Spinal cord (tissue), 10 donors: ENCODE measurements around the gene STXBP5. TPM values are rescaled to one million over a fixed set of nuclear protein-coding genes. Genes with fewer than 3 reads are reported as not detected.

Source experiments
- DNase-seq, 6 donors: peaks; one replicate each; pipeline versions ENCODE4 v3.0.0 to v3.0.0-alpha.2; 2013 to 2015; ENCODE audit warnings: low spot score in 6 of 6, low read depth in 4 of 6
- H3K27ac ChIP-seq: one replicate; pipeline ENCODE4 v1.5.1; 2013; ENCODE audit warnings: low read depth, low read length, control low read depth
- H3K27me3 ChIP-seq: one replicate; pipeline ENCODE4 v1.6.1; 2013; ENCODE audit warnings: low read length; ENCODE audit not compliant: control insufficient read depth, insufficient read depth
- H3K36me3 ChIP-seq: one replicate; pipeline ENCODE4 v1.6.1; 2013; ENCODE audit warnings: low read length; ENCODE audit not compliant: control insufficient read depth, insufficient read depth
- H3K4me1 ChIP-seq: one replicate; pipeline ENCODE4 v1.6.1; 2013; ENCODE audit warnings: low read length; ENCODE audit not compliant: control insufficient read depth, insufficient read depth
- H3K4me3 ChIP-seq: one replicate; pipeline ENCODE4 v1.5.1; 2013; ENCODE audit warnings: low read depth, low read length, control low read depth
- H3K9me3 ChIP-seq: one replicate; pipeline ENCODE4 v1.6.1; 2013; ENCODE audit warnings: low read length; ENCODE audit not compliant: control insufficient read depth, insufficient read depth
- WGBS: methylation state at CpG from one replicate; pipeline ENCODE4 v1.1.5; 2013; ENCODE audit warnings: missing lambda C conversion rate; ENCODE audit not compliant: insufficient coverage; 5-methylcytosine and 5-hydroxymethylcytosine counted together
- long read RNA-seq, 4 donors: transcript quantifications; one replicate each; lab custom pipeline, GENCODE V29; 2026
- polyA plus RNA-seq, 2 donors: library from polyadenylated mRNA; unstranded; fragments of 120-200 nt; gene quantifications; one replicate each; pipeline ENCODE4 v1.2.1, GENCODE V29; 2013; ENCODE audit not compliant: insufficient read length in 2 of 2
- total RNA-seq, 2 donors: library from RNA; depleted of rRNA in 1 of 2; stranded (reverse); fragments of 120-200 nt in 1 of 2; fragments of >200 nt in 1 of 2; gene quantifications; one replicate each; pipeline versions ENCODE4 v1.2.3 to v1.2.4, GENCODE V29; 2013 to 2014
- donor health status: healthy.

STXBP5 gene
- total RNA-seq, result 10 to 100 TPM; 20.4 to 63.2 TPM
- polyA plus RNA-seq, result 10 to 100 TPM; 29.4 to 32.5 TPM
- long read RNA-seq, donor 1, full-length matches to known transcripts, result 2 of 2 reads
- long read RNA-seq, donor 1, partial matches to known transcripts, result 0 of 2 reads
- long read RNA-seq, donor 1, other reads (novel, unspliced or antisense), result 0 of 2 reads
- long read RNA-seq, donor 2, partial matches to known transcripts, result 0 of 1 reads
- long read RNA-seq, donor 2, other reads (novel, unspliced or antisense), result 0 of 1 reads
- long read RNA-seq, donor 3, result 0 reads
- long read RNA-seq, donor 4, result 0 reads

DNA sequence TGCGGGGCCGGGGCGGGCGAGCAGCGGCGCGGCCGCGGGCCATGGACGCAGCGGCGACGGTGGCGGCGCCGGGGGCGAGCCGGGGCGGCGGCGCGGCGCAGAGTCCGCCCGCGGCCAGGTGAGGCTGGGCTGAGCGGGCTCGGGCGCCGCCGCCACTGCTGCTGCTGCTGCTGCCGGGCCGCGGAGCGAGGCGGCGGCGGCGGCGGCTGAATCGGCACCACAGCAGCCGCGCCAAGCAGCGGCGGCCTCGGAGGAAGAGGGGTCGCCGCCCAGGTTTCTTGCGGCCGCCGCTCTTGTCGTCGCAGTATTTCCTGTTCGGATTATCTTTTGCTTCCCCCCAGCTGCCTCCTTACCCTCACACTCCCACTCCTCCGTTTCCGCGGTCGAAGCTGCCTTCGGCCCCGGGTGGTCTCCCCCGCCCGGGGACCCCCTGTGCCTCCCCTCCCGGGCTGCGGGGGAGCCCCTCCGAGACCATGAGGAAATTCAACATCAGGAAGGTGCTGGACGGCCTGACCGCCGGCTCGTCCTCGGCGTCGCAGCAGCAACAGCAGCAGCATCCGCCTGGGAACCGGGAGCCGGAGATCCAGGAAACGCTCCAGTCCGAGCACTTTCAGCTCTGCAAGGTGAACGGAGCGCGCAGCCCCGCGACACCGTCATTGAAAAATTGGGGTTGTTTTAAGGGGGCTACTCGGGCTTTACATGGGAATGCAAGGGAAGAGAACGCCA is at the start of gene STXBP5:
Gene STXBP5 (plus strand): TSS at position 358 of the 726 bp plus-strand sequence. CDS start 116 bp downstream, at position 474.
- no peaks in the 10 kb centered on the region for H3K36me3 ChIP-seq
- peak in 2 of 6 donors; percentile 65 to 74 for DNase-seq
- under 1% methylated on average over 75 of the region's 85 CpGs for WGBS
- H3K4me1 ChIP-seq, result peaks cover 5% of the 10 kb centered on the region
- H3K9me3 ChIP-seq, result no peaks in the 10 kb centered on the region
- peak within 1 kb of the TSS; percentile 97 for H3K27ac ChIP-seq
- H3K27me3 ChIP-seq, result no peaks in the 10 kb centered on the region
- H3K4me3 ChIP-seq, result peak within 1 kb of the TSS; percentile 91

- H3K9me3 ChIP-seq, result no peaks in the 10 kb centered on the region
- H3K4me1 ChIP-seq, result no peaks in the 10 kb centered on the region
- H3K4me3 ChIP-seq, result no peak overlapping the region
- no peaks in the 10 kb centered on the region for H3K27me3 ChIP-seq
- no peak for DNase-seq
- H3K36me3 ChIP-seq, result no peaks in the 10 kb centered on the region
- H3K27ac ChIP-seq, result no peak overlapping the region
- WGBS, result no CpG with 5 or more reads among the region's 1 CpG
Observed at GRCh38 chr6:147154454-147154853, 49.8 kb upstream of the STXBP5 start.

DNA sequence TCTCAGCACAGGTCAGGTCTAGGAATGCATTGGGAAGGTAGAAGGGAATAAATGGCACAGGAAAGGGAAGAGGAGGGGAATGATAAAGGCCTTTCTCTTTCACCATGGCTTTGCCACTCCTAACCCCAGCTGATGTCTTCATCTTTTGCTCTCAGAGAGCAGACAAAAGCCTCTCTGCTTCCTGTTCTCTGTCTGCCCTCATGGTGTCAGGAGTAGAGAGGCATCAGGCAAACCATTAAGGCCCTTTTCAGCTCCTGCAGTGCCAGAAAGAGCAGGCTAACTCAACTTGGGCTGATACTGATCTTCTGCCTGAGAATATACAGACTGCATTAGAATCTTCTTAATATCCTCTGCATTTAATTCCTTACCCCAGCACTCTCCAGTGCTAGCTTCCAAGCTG is 48.0 kb upstream of the STXBP5 start:
- Histone ChIP-seq H3K36me3 (no peaks in the 10 kb centered on the region), H3K4me3 (no peak overlapping the region), H3K27ac (no peak overlapping the region), H3K4me1 (no peaks in the 10 kb centered on the region), H3K27me3 (no peaks in the 10 kb centered on the region), H3K9me3 (no peaks in the 10 kb centered on the region)
- DNase-seq, result no peak

DNA sequence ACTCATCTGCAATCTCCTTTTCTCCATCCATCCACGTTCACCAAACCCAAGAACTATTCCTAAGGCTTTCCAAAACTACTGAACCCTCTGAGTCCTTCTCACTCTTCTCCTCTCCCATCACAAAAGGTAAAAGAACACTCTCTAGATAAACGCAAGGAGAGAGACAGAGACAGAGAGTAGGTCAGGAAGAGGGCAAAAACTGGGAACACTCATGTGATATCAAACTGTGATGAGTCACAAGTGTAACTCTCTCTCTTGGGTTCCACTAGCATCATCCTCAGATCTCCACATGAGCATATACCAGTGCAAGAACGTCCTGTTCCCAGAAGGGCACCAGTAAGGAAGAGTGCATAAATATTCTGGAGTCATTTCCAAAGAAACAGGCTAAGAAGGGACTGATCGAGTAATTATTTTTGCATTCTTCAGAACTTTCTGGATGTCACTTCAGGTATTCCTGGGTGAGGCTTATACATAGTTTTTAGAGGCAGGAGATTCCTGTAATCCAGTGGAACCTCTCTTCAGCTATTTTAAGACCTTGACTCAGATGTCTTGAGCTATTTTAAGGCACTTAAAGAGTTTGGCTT is 47.3 kb upstream of the STXBP5 start:
- no peak for DNase-seq
- 80% methylated on average over 2 of the region's 4 CpGs for WGBS

GRCh38 chr6:147157930-147158329 is 46.3 kb upstream of the STXBP5 start:
- no peaks in the 10 kb centered on the region for H3K36me3 ChIP-seq
- no peak for DNase-seq
- H3K27me3 ChIP-seq, result no peaks in the 10 kb centered on the region
- no peak overlapping the region for H3K27ac ChIP-seq
- H3K9me3 ChIP-seq, result no peaks in the 10 kb centered on the region
- no peaks in the 10 kb centered on the region for H3K4me1 ChIP-seq
- no peak overlapping the region for H3K4me3 ChIP-seq
- no CpG with 5 or more reads among the region's 2 CpGs for WGBS

More for the DNA sequence above, 47.3 kb upstream of the STXBP5 start:
- Histone ChIP-seq H3K27me3 (no peaks in the 10 kb centered on the region), H3K36me3 (no peaks in the 10 kb centered on the region), H3K4me1 (no peaks in the 10 kb centered on the region), H3K27ac (no peak overlapping the region), H3K9me3 (no peaks in the 10 kb centered on the region), H3K4me3 (no peak overlapping the region)

- Histone ChIP-seq H3K36me3 (no peaks in the 10 kb centered on the region), H3K27ac (no peak overlapping the region), H3K4me1 (no peaks in the 10 kb centered on the region), H3K9me3 (no peaks in the 10 kb centered on the region), H3K27me3 (no peaks in the 10 kb centered on the region), H3K4me3 (no peak overlapping the region)
- no CpG with 5 or more reads among the region's 2 CpGs for WGBS
- DNase-seq, result no peak
Observed at GRCh38 chr6:147158881-147159280, 45.3 kb upstream of the STXBP5 start.

- H3K4me3 ChIP-seq, result no peak overlapping the region
- no peaks in the 10 kb centered on the region for H3K36me3 ChIP-seq
- no peaks in the 10 kb centered on the region for H3K27me3 ChIP-seq
- 94% methylated on average over 2 of the region's 2 CpGs for WGBS
- no peaks in the 10 kb centered on the region for H3K4me1 ChIP-seq
- no peaks in the 10 kb centered on the region for H3K9me3 ChIP-seq
- no peak for DNase-seq
- H3K27ac ChIP-seq, result no peak overlapping the region
Observed at GRCh38 chr6:147159536-147160374, 44.5 kb upstream of the STXBP5 start.

DNA sequence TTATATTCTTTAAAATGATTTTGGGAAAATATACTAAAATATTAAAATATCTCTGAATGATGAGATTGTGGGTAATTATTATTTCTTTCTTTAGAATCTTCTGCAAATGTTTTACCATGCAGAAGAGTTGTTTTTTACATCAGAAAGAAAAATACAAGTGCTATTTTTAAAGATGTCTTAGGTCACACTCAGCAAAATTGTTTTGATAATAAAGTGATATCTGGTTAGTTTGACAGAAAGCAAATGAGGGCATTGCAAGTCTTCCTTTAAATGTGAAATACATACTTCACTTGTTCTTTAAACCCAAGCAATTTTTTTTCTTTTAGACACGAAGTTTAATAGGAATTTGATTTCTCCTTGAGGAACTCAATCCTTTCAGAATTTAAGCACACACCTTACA is 43.6 kb upstream of the STXBP5 start:
- Histone ChIP-seq H3K4me3 (no peak overlapping the region), H3K36me3 (no peaks in the 10 kb centered on the region), H3K27ac (no peak overlapping the region), H3K27me3 (no peaks in the 10 kb centered on the region), H3K4me1 (no peaks in the 10 kb centered on the region), H3K9me3 (no peaks in the 10 kb centered on the region)
- DNase-seq, result no peak
- no CpG with 5 or more reads among the region's 1 CpG for WGBS

GRCh38 chr6:147161253-147161973 is 42.8 kb upstream of the STXBP5 start:
- H3K4me3 ChIP-seq, result no peak overlapping the region
- no peak overlapping the region for H3K27ac ChIP-seq
- H3K36me3 ChIP-seq, result no peaks in the 10 kb centered on the region
- H3K4me1 ChIP-seq, result no peaks in the 10 kb centered on the region
- no peak for DNase-seq
- no peaks in the 10 kb centered on the region for H3K27me3 ChIP-seq
- no peaks in the 10 kb centered on the region for H3K9me3 ChIP-seq
- no CpG with 5 or more reads among the region's 4 CpGs for WGBS
